Karpas-422 (cell line): ENCODE measurements around the gene DLGAP5. TPM values are rescaled to one million over a fixed set of nuclear protein-coding genes. Genes with fewer than 3 reads are reported as not detected.

ENCODE experiments used
- DNase-seq: peaks from one replicate; pipeline ENCODE4 v3.0.0-alpha.2; 2015
- H2AFZ ChIP-seq: fragments of 200-600 bp; sonication (generic); 2 replicates; pipeline ENCODE4 v1.6.1; 2014; ENCODE audit warnings: antibody characterized with exemption, low read length, mixed read lengths
- H3K27ac ChIP-seq: fragments of 200-600 bp; sonication (generic); 2 replicates; pipeline ENCODE4 v1.5.1; 2014; ENCODE audit warnings: mild to moderate bottlenecking, low read length, moderate library complexity
- H3K27me3 ChIP-seq: fragments of 200-600 bp; sonication (generic); 2 replicates; pipeline ENCODE4 v1.6.1; 2014; ENCODE audit warnings: low read length, mixed read lengths
- H3K36me3 ChIP-seq: fragments of 200-600 bp; sonication (generic); 2 replicates; pipeline ENCODE4 v1.6.1; 2014; ENCODE audit warnings: low read length, mixed read lengths; ENCODE audit not compliant: insufficient read depth
- H3K4me1 ChIP-seq: fragments of 200-600 bp; sonication (generic); 2 replicates; pipeline ENCODE4 v1.6.1; 2014; ENCODE audit warnings: mild to moderate bottlenecking, low read length, mixed read lengths
- H3K4me2 ChIP-seq: fragments of 200-600 bp; sonication (generic); 2 replicates; pipeline ENCODE4 v1.6.1; 2014; ENCODE audit warnings: low read length, low read depth, mild to moderate bottlenecking; ENCODE audit not compliant: poor library complexity, severe bottlenecking
- H3K4me3 ChIP-seq: fragments of 200-600 bp; sonication (generic); 2 replicates; pipeline ENCODE4 v1.5.1; 2014; ENCODE audit warnings: mild to moderate bottlenecking, antibody characterized with exemption, low read length, mixed read lengths
- H3K79me2 ChIP-seq: fragments of 200-600 bp; sonication (generic); 2 replicates; pipeline ENCODE4 v1.6.1; 2014; ENCODE audit warnings: mild to moderate bottlenecking, low read length, mixed read lengths
- H3K9ac ChIP-seq: fragments of 200-600 bp; sonication (generic); 2 replicates; pipeline ENCODE4 v1.6.0; 2014; ENCODE audit warnings: low read length
- H3K9me2 ChIP-seq: fragments of 200-600 bp; sonication (generic), shearing (Covaris generic); replicated peaks from 2 replicates; pipeline ENCODE4 v1.6.0; 2014; ENCODE audit warnings: mild to moderate bottlenecking, low read length, moderate library complexity; ENCODE audit not compliant: insufficient read depth
- H3K9me3 ChIP-seq: fragments of 300-700, 200-600 bp; sonication (generic); 2 replicates; pipeline ENCODE4 v1.6.1; 2014; ENCODE audit warnings: low read length, mixed read lengths
- H4K20me1 ChIP-seq: fragments of 200-600 bp; sonication (generic); 2 replicates; pipeline ENCODE4 v1.6.1; 2014; ENCODE audit warnings: mild to moderate bottlenecking, antibody characterized with exemption, low read length, low read depth; ENCODE audit not compliant: insufficient read depth
- total RNA-seq: library from RNA; depleted of rRNA; stranded (reverse); fragments of >200 nt; shearing (Covaris generic); gene quantifications from 2 replicates; pipeline ENCODE4 v1.2.3, GENCODE V29; 2014; ENCODE audit warnings: low replicate concordance; rRNA removed

Gene DLGAP5, protein sequence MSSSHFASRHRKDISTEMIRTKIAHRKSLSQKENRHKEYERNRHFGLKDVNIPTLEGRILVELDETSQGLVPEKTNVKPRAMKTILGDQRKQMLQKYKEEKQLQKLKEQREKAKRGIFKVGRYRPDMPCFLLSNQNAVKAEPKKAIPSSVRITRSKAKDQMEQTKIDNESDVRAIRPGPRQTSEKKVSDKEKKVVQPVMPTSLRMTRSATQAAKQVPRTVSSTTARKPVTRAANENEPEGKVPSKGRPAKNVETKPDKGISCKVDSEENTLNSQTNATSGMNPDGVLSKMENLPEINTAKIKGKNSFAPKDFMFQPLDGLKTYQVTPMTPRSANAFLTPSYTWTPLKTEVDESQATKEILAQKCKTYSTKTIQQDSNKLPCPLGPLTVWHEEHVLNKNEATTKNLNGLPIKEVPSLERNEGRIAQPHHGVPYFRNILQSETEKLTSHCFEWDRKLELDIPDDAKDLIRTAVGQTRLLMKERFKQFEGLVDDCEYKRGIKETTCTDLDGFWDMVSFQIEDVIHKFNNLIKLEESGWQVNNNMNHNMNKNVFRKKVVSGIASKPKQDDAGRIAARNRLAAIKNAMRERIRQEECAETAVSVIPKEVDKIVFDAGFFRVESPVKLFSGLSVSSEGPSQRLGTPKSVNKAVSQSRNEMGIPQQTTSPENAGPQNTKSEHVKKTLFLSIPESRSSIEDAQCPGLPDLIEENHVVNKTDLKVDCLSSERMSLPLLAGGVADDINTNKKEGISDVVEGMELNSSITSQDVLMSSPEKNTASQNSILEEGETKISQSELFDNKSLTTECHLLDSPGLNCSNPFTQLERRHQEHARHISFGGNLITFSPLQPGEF
- 24.0 and 42.4 TPM in 2 replicates for total RNA-seq

GRCh38 chr14:55191203-55192053, at the start of gene DLGAP5:
Gene DLGAP5, minus strand, starts transcription at chr14:55191585. Its CDS starts 2,406 bp downstream, at chr14:55189179.
- Histone ChIP-seq H2AFZ (peak within 1 kb of the TSS; percentile 84), H3K27me3 (no peaks in the 10 kb centered on the region), H3K9ac (peak within 1 kb of the TSS; percentile 76), H3K4me3 (peak within 1 kb of the TSS; percentile 80), H3K9me3 (no peaks in the 10 kb centered on the region), H3K27ac (peak within 1 kb of the TSS; percentile 47), H3K79me2 (peaks cover 47% of the 10 kb centered on the region), H3K36me3 (peaks cover 15% of the 10 kb centered on the region; the same call in 1 of the 2 replicates), H3K4me1 (peaks cover 25% of the 10 kb centered on the region), H3K9me2 (no peaks in the 10 kb centered on the region), H4K20me1 (no peaks in the 10 kb centered on the region), H3K4me2 (peak within 1 kb of the TSS; percentile 90)
- peak; percentile 100 for DNase-seq

DNA sequence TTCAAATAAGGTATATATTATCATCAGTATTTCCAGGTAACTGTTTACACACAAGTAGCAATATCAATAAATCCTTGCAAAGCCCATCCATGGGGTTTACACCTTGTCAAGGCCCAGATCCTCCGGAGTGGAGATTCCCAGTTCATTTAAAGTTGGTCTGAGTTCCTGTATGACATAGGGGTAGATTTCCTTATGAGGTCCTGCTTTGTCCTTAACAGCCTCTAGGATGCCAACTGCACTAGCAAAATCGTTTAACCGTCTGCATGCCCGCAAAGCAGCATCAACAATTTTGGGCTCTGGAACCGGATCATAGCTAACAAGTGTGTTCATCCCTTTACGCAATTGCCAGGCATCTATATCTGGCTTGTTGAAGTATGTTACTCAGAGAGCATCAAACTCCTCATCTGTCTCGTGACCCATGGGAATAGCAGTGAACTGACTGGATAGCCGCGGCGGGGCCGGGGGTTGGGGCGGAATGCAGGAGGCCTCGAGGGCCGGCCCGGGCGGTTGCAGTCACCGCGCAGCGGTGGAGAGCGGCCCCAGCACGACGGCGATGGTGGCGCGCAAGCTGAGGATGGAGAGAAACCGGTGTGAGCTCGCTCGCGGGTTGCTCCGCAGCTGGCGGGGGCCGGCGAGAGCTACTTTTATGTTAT, 49.3 kb upstream of the DLGAP5 start:
- no peaks in the 10 kb centered on the region for H3K27me3 ChIP-seq
- H3K79me2 ChIP-seq: no peaks in the 10 kb centered on the region
- no peaks in the 10 kb centered on the region for H3K4me1 ChIP-seq
- H3K4me3 ChIP-seq: no peak overlapping the region
- H3K27ac ChIP-seq: no peak overlapping the region
- no peak for DNase-seq
- H3K4me2 ChIP-seq: no peak overlapping the region
- no peaks in the 10 kb centered on the region for H4K20me1 ChIP-seq
- no peaks in the 10 kb centered on the region for H3K36me3 ChIP-seq
- H2AFZ ChIP-seq: no peak overlapping the region
- no peaks in the 10 kb centered on the region for H3K9me3 ChIP-seq
- H3K9ac ChIP-seq: no peak overlapping the region
- no peaks in the 10 kb centered on the region for H3K9me2 ChIP-seq

- DNase-seq: no peak
- Histone ChIP-seq H2AFZ (no peak overlapping the region), H3K79me2 (no peaks in the 10 kb centered on the region), H4K20me1 (no peaks in the 10 kb centered on the region), H3K27ac (no peak overlapping the region), H3K4me2 (no peak overlapping the region), H3K27me3 (no peaks in the 10 kb centered on the region), H3K9ac (no peak overlapping the region), H3K4me3 (no peak overlapping the region), H3K9me3 (no peaks in the 10 kb centered on the region), H3K4me1 (no peaks in the 10 kb centered on the region), H3K9me2 (no peaks in the 10 kb centered on the region), H3K36me3 (no peaks in the 10 kb centered on the region)
Observed at GRCh38 chr14:55239320-55239719, 47.9 kb upstream of the DLGAP5 start.

DNA sequence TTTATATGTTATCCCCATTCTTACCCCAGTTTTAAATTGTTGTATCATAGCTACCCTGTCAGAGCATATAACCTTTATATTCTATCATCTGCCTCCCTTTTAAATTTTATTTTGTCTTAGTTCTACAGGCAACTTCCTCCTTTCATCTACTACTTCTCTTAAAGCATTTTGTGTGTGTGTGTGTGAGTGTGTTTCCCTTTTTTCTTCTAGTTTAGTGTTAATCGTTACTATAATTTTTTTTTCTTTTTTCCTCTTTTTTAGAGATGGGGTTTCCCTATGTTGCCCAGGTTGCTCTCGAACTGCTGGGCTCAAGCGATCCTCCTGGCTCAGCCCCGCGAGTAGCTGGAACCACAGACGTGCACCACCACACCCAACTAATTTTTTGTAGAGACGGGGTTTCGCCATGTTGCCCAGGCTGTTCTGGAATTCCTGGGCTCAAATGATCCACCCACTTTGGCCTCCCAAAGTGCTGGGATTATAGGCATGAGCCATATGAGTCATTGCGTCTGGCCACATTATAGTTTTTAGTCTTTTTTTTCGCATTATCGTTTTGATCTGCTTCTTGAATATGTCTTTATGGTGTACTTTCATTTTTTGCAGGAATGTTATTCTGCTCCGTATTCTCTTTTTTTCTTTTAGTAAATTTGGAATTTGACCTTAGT, 46.8 kb upstream of the DLGAP5 start:
- H3K4me1 ChIP-seq: no peaks in the 10 kb centered on the region
- no peaks in the 10 kb centered on the region for H3K9me3 ChIP-seq
- H4K20me1 ChIP-seq: no peaks in the 10 kb centered on the region
- no peak overlapping the region for H3K4me3 ChIP-seq
- H2AFZ ChIP-seq: no peak overlapping the region
- no peak overlapping the region for H3K27ac ChIP-seq
- H3K9me2 ChIP-seq: no peaks in the 10 kb centered on the region
- no peaks in the 10 kb centered on the region for H3K36me3 ChIP-seq
- H3K4me2 ChIP-seq: no peak overlapping the region
- peak; percentile 59 for DNase-seq
- H3K27me3 ChIP-seq: no peaks in the 10 kb centered on the region
- no peak overlapping the region for H3K9ac ChIP-seq
- no peaks in the 10 kb centered on the region for H3K79me2 ChIP-seq

GRCh38 chr14:55233591-55233990, 42.2 kb upstream of the DLGAP5 start:
- no peaks in the 10 kb centered on the region for H3K27me3 ChIP-seq
- no peak overlapping the region for H3K4me3 ChIP-seq
- H3K27ac ChIP-seq: no peak overlapping the region
- H4K20me1 ChIP-seq: no peaks in the 10 kb centered on the region
- no peak overlapping the region for H3K9ac ChIP-seq
- no peak overlapping the region for H3K4me2 ChIP-seq
- no peaks in the 10 kb centered on the region for H3K36me3 ChIP-seq
- H3K9me2 ChIP-seq: no peaks in the 10 kb centered on the region
- H3K79me2 ChIP-seq: no peaks in the 10 kb centered on the region
- H3K9me3 ChIP-seq: no peaks in the 10 kb centered on the region
- DNase-seq: no peak
- H2AFZ ChIP-seq: no peak overlapping the region
- no peaks in the 10 kb centered on the region for H3K4me1 ChIP-seq

DNA sequence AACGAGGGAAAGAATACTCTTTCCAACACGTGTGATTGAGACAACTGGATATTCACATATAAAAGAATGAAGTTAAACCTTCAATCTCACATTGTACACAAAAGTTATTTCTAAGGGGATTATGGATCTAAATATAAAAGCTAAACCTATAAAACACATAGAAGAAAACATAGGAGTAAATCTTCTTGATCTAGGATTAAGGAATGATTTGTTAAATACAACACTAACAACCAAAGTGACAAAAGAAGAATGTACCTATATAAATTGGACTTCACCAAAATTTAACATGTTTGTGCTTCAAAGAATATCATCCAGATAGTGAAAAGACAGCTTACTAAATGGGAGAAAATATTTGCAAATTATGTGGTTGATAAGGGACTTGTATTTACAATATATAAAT, 36.9 kb upstream of the DLGAP5 start:
- Histone ChIP-seq H3K9me3 (peaks cover 18% of the 10 kb centered on the region), H2AFZ (no peak overlapping the region), H3K4me1 (no peaks in the 10 kb centered on the region), H3K27ac (no peak overlapping the region), H3K4me3 (no peak overlapping the region), H3K4me2 (no peak overlapping the region), H3K36me3 (no peaks in the 10 kb centered on the region), H4K20me1 (no peaks in the 10 kb centered on the region), H3K9ac (no peak overlapping the region), H3K9me2 (no peaks in the 10 kb centered on the region), H3K79me2 (no peaks in the 10 kb centered on the region), H3K27me3 (no peaks in the 10 kb centered on the region)
- no peak for DNase-seq

GRCh38 chr14:55223364-55223763, 32.0 kb upstream of the DLGAP5 start:
- Histone ChIP-seq H3K4me1 (no peaks in the 10 kb centered on the region), H3K27me3 (no peaks in the 10 kb centered on the region), H3K79me2 (no peaks in the 10 kb centered on the region), H3K27ac (no peak overlapping the region), H4K20me1 (no peaks in the 10 kb centered on the region), H3K4me2 (no peak overlapping the region), H3K4me3 (no peak overlapping the region), H2AFZ (no peak overlapping the region), H3K9me3 (peaks cover 18% of the 10 kb centered on the region), H3K36me3 (no peaks in the 10 kb centered on the region), H3K9me2 (no peaks in the 10 kb centered on the region), H3K9ac (no peak overlapping the region)
- DNase-seq: no peak
